Esophagus mucosa (tissue), 1 donor: ENCODE measurements around the gene KAT8. TPM values are rescaled to one million over a fixed set of nuclear protein-coding genes. Genes with fewer than 3 reads are reported as not detected.

Experiments
- ATAC-seq: fragments of 200-7000 bp; cut with Tn5 transposase; one replicate; pipeline ENCODE4 v1.9.1; 2020
- total RNA-seq: library from RNA; stranded (reverse); gene quantifications from one replicate; pipeline ENCODE4 v1.2.4, GENCODE V29; 2023
- donor health status: DM: yes; HTN: yes; CAD: no.

KAT8 gene
- 25.5 TPM for total RNA-seq

- ATAC-seq = peak; percentile 97
These were observed at the start of gene KAT8 for GRCh38 chr16:31117384-31118222. Gene KAT8 (plus strand): TSS chr16:31117664. CDS start chr16:31117682, 18 bp downstream.

GRCh38 chr16:31071861-31072260 lies 45.6 kb upstream of the KAT8 start:
- ATAC-seq = peak; percentile 39

- no peak for ATAC-seq
These were observed 44.8 kb upstream of the KAT8 start for GRCh38 chr16:31072540-31073141.

GRCh38 chr16:31073142-31073969 lies 44.1 kb upstream of the KAT8 start:
- peak; percentile 79 for ATAC-seq

- peak; percentile 92 for ATAC-seq
These were observed 43.3 kb upstream of the KAT8 start, which contains the start of the genes ZNF646 and ZNF668 for GRCh38 chr16:31073970-31074813. Gene ZNF646 (plus strand): TSS chr16:31074422. CDS start chr16:31076325, 1,903 bp downstream. Gene ZNF668 (minus strand): TSS chr16:31074240. CDS start chr16:31064459, 9,781 bp downstream.

- ATAC-seq = no peak
These were observed 42.7 kb upstream of the KAT8 start for GRCh38 chr16:31074814-31075183.

GRCh38 chr16:31076319-31076718 lies 41.1 kb upstream of the KAT8 start:
- ATAC-seq = no peak

GRCh38 chr16:31077024-31077423 lies 40.4 kb upstream of the KAT8 start:
- ATAC-seq = no peak

GRCh38 chr16:31077592-31078396 lies 39.7 kb upstream of the KAT8 start:
- ATAC-seq = no peak

GRCh38 chr16:31078597-31079341 lies 38.7 kb upstream of the KAT8 start:
- no peak for ATAC-seq

- no peak for ATAC-seq
These were observed 38.0 kb upstream of the KAT8 start for GRCh38 chr16:31079342-31079944.

GRCh38 chr16:31080035-31080629 lies 37.3 kb upstream of the KAT8 start:
- no peak for ATAC-seq

- no peak for ATAC-seq
These were observed 36.6 kb upstream of the KAT8 start for GRCh38 chr16:31080756-31081419.

GRCh38 chr16:31081428-31082351 lies 35.8 kb upstream of the KAT8 start:
- no peak for ATAC-seq

GRCh38 chr16:31082368-31083045 lies 35.0 kb upstream of the KAT8 start:
- peak; percentile 17 for ATAC-seq

GRCh38 chr16:31083081-31083480 lies 34.4 kb upstream of the KAT8 start:
- no peak for ATAC-seq

- no peak for ATAC-seq
These were observed 33.9 kb upstream of the KAT8 start for GRCh38 chr16:31083556-31083955.
